Activated T-cell treated with anti-CD3 and anti-CD28 coated beads for 48 hours (primary cell): ENCODE data around the gene INAVA.
"Not testable (repeated sequence)": the region's sequence is repeated elsewhere in the genome, so short reads cannot be mapped to it uniquely, and the experiment has no call there.

Experiments used
- DNase-seq: peaks from one replicate; pipeline ENCODE4 v3.0.0-alpha.2; 2020; ENCODE audit warnings: low read depth

INAVA gene

DNA sequence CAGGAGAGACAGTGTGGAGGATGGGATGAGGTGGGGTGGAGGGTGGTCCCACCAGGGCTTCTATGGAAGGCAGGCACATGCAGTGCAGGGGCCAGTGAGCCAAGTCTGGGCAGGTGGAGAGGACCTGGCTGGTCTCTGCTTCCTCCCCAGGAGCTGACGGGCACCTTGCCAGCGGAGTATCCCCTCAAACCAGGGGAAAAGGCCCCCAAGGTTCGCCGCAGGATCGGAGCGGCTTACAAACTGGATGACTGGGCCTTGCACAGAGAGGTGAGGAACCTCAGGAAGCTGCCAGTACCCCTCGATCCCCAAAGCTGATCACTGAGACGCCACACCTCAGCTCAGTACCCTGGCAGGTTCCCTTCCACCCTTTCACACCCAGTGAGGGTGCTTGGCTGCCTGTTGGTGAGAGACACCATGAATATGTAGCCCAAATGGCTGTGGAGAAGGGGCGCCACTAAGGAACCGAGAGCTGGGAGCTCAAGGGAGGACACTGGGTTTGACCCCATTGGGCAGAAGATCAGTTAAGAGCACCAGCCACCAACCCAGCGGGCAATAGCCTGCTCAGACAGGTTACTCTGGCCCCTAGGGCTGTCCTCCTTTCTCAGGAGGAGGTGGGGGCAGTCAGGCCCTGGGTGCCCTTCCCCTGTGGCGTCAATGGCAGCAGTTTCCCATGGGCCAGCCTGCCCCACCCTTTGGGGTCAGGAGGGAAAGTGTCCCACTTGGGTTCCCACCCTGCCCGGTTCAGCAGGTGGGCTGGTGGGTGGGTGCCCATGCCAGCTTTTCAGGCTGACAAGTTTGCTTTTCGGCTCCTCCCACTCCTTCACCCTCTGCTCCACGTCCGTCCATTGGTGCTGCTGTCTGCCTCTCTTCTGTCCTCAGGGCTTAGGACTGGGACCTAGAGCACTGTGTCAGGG lies 5.5 kb downstream of the INAVA start:
- DNase-seq = no peak

DNA sequence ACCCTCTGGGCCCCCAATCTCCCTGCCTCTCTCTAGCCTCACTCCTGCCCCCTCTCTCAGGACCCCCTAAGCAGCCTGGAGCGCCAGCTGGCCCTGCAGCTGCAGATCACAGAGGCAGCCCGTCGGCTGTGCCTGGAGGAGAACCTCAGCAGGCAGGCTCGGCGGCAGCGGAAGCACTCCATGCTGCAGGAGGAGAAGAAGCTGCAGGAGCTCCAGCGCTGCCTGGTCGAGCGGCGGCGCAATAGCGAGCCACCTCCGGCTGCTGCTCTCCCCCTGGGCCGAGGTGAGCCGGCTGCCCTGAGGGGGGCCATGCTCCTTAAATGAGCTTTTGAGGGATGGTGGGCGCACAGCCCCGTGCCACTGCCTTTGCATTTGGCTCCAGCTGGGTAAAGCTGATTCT lies 6.2 kb downstream of the INAVA start:
- DNase-seq = no peak

GRCh38 chr1:200901350-200901749 lies 6.7 kb downstream of the INAVA start:
- DNase-seq = no peak

GRCh38 chr1:200901796-200902444 lies 7.2 kb downstream of the INAVA start:
- DNase-seq = no peak

DNA sequence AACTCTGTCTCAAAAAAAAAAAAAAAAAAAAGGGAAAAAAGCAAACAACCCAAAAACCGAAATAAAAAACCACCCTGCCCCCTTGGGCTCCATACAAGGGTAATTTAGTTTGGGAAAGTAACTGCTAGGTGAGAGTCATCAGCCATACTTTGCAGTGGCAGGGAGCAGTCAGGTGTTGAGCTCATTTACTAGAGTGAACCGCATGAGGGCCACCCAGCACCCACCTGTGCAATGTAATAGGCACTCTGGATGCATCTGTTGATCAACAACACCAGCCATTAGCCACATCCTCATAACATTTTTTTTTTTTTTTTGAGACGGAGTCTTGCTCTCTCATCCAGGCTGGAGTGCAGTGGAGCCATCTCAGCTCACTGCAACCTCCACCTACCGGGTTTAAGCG lies 9.1 kb downstream of the INAVA start:
- no peak for DNase-seq

GRCh38 chr1:200904772-200905171 lies 10.1 kb downstream of the INAVA start:
- DNase-seq = no peak

- DNase-seq = no peak
Measured at GRCh38 chr1:200905411-200906052, 10.8 kb downstream of the INAVA start.

- no peak for DNase-seq
Measured at GRCh38 chr1:200906491-200906890, 11.8 kb downstream of the INAVA start.

GRCh38 chr1:200907611-200908097 lies 13.0 kb downstream of the INAVA start:
- no peak for DNase-seq

GRCh38 chr1:200908191-200908868 lies 13.6 kb downstream of the INAVA start:
- DNase-seq = no peak

DNA sequence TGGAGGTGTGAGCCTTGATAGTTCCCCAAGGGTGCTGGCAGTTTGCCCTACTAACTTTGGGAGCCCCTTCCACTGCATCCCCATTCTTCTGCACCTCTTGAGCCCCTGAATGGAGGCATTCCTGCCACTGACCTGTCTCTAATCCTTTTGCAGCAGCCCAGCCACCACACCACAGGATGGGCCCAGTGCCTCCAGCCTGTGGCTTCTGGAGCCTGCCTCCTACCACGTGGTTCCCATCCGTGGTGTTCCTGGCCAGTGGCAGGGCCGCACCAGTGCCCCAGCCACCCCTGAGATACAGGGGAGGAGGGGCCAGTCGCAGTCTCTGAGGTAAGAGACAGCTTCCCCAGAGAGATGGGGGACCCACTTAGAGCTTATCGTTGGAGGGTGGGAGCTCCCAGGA lies 14.4 kb downstream of the INAVA start:
- no peak for DNase-seq

- no peak for DNase-seq
Measured at GRCh38 chr1:200909757-200910239, 15.1 kb downstream of the INAVA start.

DNA sequence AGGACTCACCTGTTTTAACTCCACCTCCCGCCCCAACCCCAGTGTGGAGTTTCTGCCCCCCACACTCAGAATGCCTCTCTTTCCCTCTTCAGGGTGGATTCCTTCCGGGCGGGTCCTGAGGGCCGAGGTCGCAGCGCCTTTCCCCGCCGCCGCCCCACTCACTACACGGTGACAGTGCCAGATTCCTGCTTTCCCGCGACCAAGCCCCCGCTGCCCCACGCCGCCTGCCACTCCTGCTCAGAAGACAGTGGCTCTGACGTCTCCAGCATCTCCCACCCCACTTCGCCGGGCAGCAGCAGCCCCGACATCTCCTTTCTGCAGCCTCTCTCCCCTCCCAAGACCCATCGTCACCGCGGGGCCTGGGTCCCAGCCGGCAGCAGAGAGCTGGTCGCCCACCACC lies 16.7 kb downstream of the INAVA start:
- no peak for DNase-seq

DNA sequence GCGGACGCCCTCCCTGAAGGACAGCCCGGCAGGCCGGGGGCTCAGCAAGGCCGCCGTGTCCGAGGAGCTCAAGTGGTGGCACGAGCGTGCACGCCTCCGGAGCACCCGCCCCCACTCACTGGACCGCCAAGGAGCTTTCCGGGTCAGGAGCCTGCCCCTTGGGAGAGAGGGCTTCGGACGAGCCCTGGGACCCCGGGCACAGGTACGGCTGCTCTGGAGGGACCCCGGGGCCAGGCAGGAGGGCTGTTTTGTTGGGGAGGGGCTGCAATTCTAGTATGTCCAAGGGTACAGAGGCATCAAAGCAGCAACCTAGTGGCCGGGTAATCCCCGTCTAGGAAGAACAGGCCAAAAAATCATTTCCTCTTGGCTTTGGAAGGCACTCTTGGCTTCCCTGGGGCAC lies 17.2 kb downstream of the INAVA start:
- DNase-seq = not testable (repeated sequence)

DNA sequence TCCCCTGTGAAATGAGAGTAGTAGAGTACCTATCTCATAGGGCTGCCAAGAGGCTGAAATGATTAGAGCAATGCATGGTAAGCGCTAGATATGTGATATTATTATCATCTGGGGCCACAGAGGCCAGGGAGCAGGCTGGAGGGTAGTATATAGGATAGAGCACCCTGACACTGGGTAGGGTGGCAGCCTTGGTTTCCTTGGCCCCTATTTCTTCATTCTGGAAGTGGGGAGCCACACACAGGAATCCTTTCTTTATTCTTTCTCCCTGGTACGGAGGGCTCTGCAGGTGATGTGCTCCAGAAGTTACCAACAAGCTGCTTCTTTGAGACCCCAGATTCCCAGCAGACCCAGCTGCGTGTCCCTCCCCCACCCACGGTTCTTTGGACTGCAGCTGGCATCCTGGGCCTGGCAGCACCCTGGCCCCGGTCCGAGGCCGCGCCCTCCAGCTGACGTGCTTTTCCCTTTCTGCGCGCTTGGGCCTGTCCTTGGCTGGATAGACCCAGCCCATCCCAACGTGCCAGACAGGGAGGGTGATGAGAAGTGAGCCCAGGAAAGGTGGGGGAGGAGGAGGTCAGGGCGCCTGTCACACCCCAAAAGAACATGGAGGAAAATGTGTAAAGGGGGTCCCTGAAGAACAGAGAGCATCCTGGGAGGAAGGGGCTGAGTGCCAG lies 18.2 kb downstream of the INAVA start:
- DNase-seq = no peak

DNA sequence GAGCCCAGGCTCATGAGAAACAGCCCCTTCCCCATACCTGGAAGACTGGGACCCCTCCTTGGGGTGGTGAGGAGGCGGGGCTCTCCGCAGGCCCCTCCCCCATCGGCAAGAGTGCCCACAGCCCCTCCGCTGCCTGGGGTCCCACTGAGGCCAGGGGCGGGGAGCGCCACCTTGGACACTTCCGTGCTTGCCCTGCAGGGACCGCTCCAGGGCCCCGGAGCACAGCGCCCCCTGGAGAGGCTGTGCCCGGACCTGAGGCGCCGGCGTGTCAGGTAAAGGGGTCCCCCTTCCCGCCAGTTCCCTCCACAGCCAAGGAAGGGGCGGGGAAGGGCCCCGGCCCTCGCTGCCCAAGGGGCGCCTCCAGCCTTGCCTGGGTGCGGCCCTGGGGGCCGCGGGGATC lies 21.5 kb downstream of the INAVA start:
- no peak for DNase-seq

- no peak for DNase-seq
Measured at GRCh38 chr1:200916681-200917080, 22.0 kb downstream of the INAVA start.

DNA sequence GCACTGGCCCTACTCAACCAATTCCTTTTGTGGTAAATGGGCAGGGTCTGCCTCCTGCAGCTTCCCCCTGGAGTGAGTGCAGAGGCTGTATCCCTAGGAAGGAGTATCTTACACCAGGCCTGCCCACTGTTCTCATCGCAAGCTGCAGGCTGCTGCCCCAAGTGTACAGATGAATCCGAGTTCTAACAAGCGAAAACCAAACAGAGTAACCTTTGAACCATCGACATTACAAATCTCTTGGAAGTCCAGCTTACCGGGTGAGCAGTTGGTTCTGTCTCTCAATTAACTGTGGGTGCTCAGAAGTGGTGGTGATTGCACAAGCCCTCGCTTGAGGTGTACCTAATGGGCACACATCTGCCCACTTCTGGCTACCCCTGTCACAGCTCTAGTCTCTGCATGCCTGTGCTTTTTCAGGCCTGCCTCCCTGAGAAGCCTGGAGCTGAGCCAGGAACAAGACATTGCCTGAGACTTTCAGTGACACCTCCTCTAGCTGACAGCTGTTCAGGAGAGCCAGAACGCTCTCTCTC lies 22.7 kb downstream of the INAVA start:
- no peak for DNase-seq

- DNase-seq = no peak
Measured at GRCh38 chr1:200918006-200918405, 23.3 kb downstream of the INAVA start.

DNA sequence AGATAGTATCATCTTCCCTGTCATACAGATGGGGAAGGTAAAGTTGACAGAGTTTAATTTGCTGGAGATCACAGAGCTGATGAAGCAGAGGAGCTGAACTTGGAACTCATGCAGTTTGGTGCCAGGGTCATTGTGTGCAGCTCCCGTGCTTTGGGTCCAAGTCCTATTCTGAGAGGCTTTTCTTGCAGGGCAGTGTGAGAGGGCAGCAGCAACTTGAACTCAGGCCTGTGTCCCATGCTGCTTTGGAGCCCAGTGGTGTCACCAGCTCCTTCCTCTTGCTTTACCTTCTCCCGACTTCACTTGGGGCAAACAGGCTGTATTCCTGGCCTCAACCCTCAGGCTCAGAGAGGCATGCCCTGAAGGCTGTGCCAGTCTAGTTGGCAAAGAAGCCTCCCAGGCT lies 24.7 kb downstream of the INAVA start:
- no peak for DNase-seq

DNA sequence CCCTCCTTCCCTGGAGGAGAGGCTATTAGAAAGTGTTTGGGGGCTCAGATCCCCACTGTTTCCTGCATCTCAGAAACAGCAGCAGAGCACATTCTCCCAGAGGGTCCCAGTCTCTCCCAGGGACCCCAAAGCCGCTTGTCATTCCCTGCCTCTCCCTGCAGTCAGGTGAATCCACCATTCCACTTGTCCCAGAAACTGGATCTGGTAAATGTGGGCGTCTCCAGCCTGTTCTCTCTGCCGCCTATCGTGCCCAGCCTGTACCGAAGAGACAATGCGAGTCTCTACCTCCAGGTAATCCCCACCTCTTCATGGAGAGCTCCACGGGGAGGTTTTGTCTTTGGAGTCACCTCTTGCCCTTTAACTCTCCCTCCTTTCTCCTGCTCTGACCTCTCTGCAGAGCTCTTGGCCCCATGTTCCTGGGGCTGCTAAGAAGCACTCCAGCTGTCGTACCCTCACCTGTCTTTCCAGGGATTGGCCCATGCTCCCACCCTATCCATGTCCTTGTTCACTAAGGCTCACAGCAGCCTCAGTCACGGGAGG lies 26.9 kb downstream of the INAVA start:
- DNase-seq = no peak
